Peyer's patch (tissue), 4 donors: ENCODE measurements around the gene MSH2. TPM values are rescaled to one million over a fixed set of nuclear protein-coding genes. Genes with fewer than 3 reads are reported as not detected.

ENCODE experiments used
- DNase-seq, 3 donors: peaks; one replicate each; pipeline ENCODE4 v3.0.0-alpha.2; 2017 to 2019
- H3K27ac ChIP-seq, 4 donors: fragments of 200-600 bp; sonication (generic); one replicate each; pipeline ENCODE4 v1.5.1; 2016 to 2019
- H3K27me3 ChIP-seq, 2 donors: fragments of 200-600 bp; sonication (generic); one replicate each; pipeline ENCODE4 v1.5.1; 2019
- H3K36me3 ChIP-seq, 3 donors: fragments of 200-600 bp; sonication (generic); one replicate each; pipeline ENCODE4 v1.5.1; 2016 to 2019
- H3K4me1 ChIP-seq, 4 donors: fragments of 200-600 bp; sonication (generic); one replicate each; pipeline ENCODE4 v1.5.1; 2016 to 2019
- H3K4me3 ChIP-seq, 4 donors: fragments of 200-600 bp; sonication (generic); 1 replicate in 3 of 4; 2 replicates in 1 of 4; pipeline ENCODE4 v1.5.1; 2016 to 2019; ENCODE audit warnings: mild to moderate bottlenecking in 1 of 4
- H3K9me3 ChIP-seq, 4 donors: fragments of 200-600 bp; sonication (generic); one replicate each; pipeline ENCODE4 v1.5.1; 2016 to 2019; ENCODE audit warnings: mild to moderate bottlenecking in 1 of 4
- POLR2A ChIP-seq, 2 donors: fragments of 450-650 bp; IDR thresholded peaks; one replicate each; pipeline ENCODE4 v1.5.1; 2017; ENCODE audit warnings: antibody characterized with exemption in 2 of 2, mild to moderate bottlenecking in 2 of 2, moderate library complexity in 2 of 2
- total RNA-seq, 4 donors: library from RNA; depleted of rRNA; stranded (reverse); fragments of >200 nt; gene quantifications; one replicate each; pipeline ENCODE4 v1.1.0, GENCODE V29; 2016
- TF ChIP-seq, protein P1 (sequence below), 6 experiments: fragments of 450-650 bp in 4 of 6; fragments of 200-600 bp in 2 of 6; sonication (generic) in 1 of 6; IDR thresholded peaks; one replicate each; pipeline ENCODE4 v1.5.1; 2017 to 2019; ENCODE audit warnings: antibody characterized with exemption in 6 of 6, mild to moderate bottlenecking in 3 of 6, moderate library complexity in 1 of 6

MSH2 gene
- total RNA-seq = 10 to 100 TPM in 1 of 4 donors, 1 to 10 TPM in 3; 5.8 to 23.1 (median 9.2) TPM

DNA sequence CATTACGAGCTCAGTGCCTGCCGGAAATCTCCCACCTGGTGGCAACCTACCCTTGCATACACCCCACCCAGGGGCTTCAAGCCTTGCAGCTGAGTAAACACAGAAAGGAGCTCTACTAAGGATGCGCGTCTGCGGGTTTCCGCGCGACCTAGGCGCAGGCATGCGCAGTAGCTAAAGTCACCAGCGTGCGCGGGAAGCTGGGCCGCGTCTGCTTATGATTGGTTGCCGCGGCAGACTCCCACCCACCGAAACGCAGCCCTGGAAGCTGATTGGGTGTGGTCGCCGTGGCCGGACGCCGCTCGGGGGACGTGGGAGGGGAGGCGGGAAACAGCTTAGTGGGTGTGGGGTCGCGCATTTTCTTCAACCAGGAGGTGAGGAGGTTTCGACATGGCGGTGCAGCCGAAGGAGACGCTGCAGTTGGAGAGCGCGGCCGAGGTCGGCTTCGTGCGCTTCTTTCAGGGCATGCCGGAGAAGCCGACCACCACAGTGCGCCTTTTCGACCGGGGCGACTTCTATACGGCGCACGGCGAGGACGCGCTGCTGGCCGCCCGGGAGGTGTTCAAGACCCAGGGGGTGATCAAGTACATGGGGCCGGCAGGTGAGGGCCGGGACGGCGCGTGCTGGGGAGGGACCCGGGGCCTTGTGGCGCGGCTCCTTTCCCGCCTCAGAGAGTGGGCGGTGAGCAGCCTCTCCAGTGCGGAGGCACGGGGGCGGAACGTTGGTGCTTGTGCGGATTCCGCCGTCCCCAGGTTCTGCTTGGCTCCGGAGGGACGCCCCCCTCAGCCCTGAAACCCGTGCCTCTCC lies at the start of gene MSH2:
Gene MSH2, plus strand, starts transcription at position 352 of the 804 bp plus-strand sequence. Its CDS starts 36 bp downstream, at position 388.
- H3K36me3 ChIP-seq = no peaks in the 10 kb centered on the region
- H3K27ac ChIP-seq = peak within 1 kb of the TSS; percentile 54 to 89 (median 74)
- H3K4me3 ChIP-seq = peak within 1 kb of the TSS; percentile 70 to 94 (median 87)
- H3K4me1 ChIP-seq = peaks cover 0 to 8% (median 4%) of the 10 kb centered on the region in 4 donors
- H3K9me3 ChIP-seq = no peaks in the 10 kb centered on the region
- TF ChIP-seq POLR2A (IDR thresholded peaks at IDR 0.05) = peak; percentile 9 to 11
- TF ChIP-seq, protein P1, sequence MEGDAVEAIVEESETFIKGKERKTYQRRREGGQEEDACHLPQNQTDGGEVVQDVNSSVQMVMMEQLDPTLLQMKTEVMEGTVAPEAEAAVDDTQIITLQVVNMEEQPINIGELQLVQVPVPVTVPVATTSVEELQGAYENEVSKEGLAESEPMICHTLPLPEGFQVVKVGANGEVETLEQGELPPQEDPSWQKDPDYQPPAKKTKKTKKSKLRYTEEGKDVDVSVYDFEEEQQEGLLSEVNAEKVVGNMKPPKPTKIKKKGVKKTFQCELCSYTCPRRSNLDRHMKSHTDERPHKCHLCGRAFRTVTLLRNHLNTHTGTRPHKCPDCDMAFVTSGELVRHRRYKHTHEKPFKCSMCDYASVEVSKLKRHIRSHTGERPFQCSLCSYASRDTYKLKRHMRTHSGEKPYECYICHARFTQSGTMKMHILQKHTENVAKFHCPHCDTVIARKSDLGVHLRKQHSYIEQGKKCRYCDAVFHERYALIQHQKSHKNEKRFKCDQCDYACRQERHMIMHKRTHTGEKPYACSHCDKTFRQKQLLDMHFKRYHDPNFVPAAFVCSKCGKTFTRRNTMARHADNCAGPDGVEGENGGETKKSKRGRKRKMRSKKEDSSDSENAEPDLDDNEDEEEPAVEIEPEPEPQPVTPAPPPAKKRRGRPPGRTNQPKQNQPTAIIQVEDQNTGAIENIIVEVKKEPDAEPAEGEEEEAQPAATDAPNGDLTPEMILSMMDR (IDR thresholded peaks at IDR 0.05) = no peak
- peak; percentile 91 to 96 (median 93) for DNase-seq
- H3K27me3 ChIP-seq = no peaks in the 10 kb centered on the region

DNA sequence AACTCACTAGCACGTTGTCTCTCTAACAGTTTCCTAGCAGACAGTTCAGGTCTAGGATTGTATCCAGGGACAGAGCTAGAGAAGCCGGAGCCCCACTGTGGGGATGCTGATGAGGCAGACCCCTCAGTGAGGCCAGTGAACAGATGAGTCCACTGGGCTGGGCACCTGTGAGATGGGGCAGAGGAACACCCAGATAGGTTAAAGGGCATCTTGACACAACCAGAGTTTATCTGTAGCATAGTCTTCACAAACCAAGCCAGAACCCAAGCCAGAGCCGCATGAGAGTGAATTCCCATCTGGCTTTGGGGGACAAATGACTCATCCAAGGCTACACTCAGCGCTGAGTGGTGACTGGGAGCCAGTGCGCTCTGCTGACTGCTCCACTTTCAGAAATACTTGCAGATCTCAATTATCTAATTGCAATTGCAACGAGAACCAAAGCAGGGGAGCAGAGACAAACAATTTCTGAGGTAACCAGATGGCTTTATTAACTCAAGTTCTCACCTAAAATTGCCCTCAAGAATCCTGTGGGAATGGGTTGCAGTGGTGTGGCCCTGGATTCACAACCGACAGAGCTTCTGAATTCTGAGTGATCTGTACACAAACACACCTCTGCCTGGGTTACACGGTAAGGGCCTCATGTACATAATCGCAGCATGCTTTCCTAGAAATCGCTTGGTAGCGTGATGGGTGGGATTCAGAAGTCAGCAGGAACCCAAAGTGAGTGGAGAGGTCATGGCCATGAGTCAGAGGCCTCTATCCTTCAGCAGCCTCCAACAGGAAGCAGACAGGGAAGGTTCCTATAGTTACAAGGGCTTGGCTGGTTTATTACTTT lies 48.7 kb upstream of the MSH2 start:
- H3K9me3 ChIP-seq = no peaks in the 10 kb centered on the region
- peaks cover 0 to 50% (median 3%) of the 10 kb centered on the region in 4 donors for H3K4me1 ChIP-seq
- peak in 1 of 2 donors; percentile 3 for TF ChIP-seq POLR2A (IDR thresholded peaks at IDR 0.05)
- TF ChIP-seq, protein P1 (IDR thresholded peaks at IDR 0.05) = no peak
- no peaks in the 10 kb centered on the region for H3K36me3 ChIP-seq
- peak in 2 of 3 donors; percentile 63 to 71 for DNase-seq
- no peaks in the 10 kb centered on the region for H3K27me3 ChIP-seq
- H3K4me3 ChIP-seq = no peak overlapping the region
- H3K27ac ChIP-seq = peak overlapping the region in 3 of 4 donors; percentile 51 to 92 (median 86)

DNA sequence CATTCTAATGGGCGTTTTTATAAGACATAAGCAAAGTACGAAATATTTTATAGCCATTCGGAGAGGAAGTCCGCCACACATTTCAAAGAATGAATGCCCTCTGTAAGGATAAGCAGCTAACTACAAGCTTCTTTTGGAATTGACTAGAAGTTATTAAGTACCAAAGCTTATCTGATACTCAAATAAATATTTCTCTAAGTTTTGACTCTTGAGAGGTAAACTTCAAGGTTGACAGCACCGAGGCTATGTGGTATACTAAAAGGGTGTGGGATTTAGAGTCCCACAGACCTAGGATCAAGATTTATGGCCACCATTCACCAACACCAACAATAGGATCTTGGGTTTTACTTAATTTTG lies 48.1 kb upstream of the MSH2 start:
- no peak overlapping the region for H3K4me3 ChIP-seq

DNA sequence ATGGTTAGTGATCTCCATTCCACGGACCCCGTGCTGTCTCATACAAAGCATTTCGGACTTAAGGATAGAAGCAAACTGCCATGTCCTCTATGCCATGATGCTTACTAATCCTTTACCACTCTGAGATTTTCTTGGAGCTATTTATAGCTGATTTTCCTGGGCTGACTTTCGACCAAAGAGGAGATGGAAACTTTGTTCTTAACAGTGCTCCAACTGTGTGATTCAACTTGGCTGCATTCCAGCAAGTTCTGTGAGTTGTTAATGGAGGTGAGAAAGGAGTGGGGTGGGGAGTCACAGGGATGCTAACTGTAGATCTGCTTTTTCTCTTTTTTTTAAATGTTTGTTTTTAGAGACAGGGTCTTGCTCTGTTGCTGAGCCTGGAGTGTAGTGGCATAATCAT lies 45.5 kb upstream of the MSH2 start:
- Histone ChIP-seq H3K36me3 (no peaks in the 10 kb centered on the region), H3K9me3 (no peaks in the 10 kb centered on the region), H3K4me1 (peaks cover 0 to 53% (median 3%) of the 10 kb centered on the region in 4 donors), H3K27ac (peak overlapping the region in 3 of 4 donors; percentile 50 to 94 (median 89)), H3K4me3 (no peak overlapping the region), H3K27me3 (no peaks in the 10 kb centered on the region)
- peak in 1 of 2 donors; percentile 64 for TF ChIP-seq POLR2A (IDR thresholded peaks at IDR 0.05)
- TF ChIP-seq, protein P1 (IDR thresholded peaks at IDR 0.05) = no peak
- DNase-seq = peak in 1 of 3 donors; percentile 79

More for the DNA sequence above, 48.1 kb upstream of the MSH2 start:
- DNase-seq = no peak
- Histone ChIP-seq H3K4me1 (peaks cover 0 to 50% (median 3%) of the 10 kb centered on the region in 4 donors), H3K36me3 (no peaks in the 10 kb centered on the region), H3K9me3 (no peaks in the 10 kb centered on the region), H3K27me3 (no peaks in the 10 kb centered on the region), H3K27ac (peak overlapping the region in 3 of 4 donors; percentile 65 to 92 (median 86))
- peak; percentile 71 to 92 for TF ChIP-seq POLR2A (IDR thresholded peaks at IDR 0.05)
- TF ChIP-seq, protein P1 (IDR thresholded peaks at IDR 0.05) = peak in 1 of 6 experiments; percentile 19

DNA sequence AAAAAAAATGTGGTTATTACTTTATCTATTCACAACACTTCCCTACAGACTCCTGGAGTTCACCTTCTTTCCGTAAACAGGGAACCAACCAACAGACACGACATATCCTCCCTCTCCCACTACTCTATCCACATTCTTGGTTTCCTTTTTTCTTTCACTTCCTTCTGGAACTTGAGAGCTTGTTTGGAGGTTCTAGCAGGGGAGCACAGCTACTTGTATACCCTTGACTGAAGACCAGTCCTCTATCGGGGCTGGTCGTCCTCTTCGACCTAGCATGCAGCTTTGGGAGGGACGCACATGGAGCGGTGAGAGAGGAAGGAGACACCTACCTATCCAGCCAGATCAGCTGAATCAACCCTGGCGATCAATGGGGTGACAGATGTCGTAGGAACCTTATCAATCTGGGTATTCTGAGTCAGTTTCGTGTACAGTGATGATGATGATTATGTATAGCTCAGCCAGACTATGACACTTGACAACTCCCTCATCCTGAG lies 43.5 kb upstream of the MSH2 start:
- TF ChIP-seq POLR2A (IDR thresholded peaks at IDR 0.05) = peak in 1 of 2 donors; percentile 69
- TF ChIP-seq, protein P1 (IDR thresholded peaks at IDR 0.05) = no peak
- Histone ChIP-seq H3K27me3 (no peaks in the 10 kb centered on the region), H3K36me3 (no peaks in the 10 kb centered on the region), H3K4me1 (peaks cover 0 to 42% (median 3%) of the 10 kb centered on the region in 4 donors), H3K4me3 (peak overlapping the region in 1 of 4 donors; percentile 16), H3K9me3 (no peaks in the 10 kb centered on the region), H3K27ac (peak overlapping the region in 3 of 4 donors; percentile 77 to 97 (median 94))
- peak in 2 of 3 donors; percentile 70 to 79 for DNase-seq
